H9 (cell line): ENCODE measurements around the gene SORCS2. TPM values are rescaled to one million over a fixed set of nuclear protein-coding genes. Genes with fewer than 3 reads are reported as not detected.

ENCODE experiments used
- DNase-seq: peaks from one replicate; pipeline ENCODE4 v3.0.0-alpha.2; 2017
- H2AFZ ChIP-seq: one replicate; pipeline ENCODE4 v1.6.1; 2013; ENCODE audit warnings: mild to moderate bottlenecking, low read length, control low read depth, moderate library complexity
- H2AK5ac ChIP-seq: 2 replicates; pipeline ENCODE4 v1.6.1; 2013; ENCODE audit warnings: low read length, control low read depth, mixed read lengths; ENCODE audit not compliant: insufficient read length
- H2BK120ac ChIP-seq: one replicate; pipeline ENCODE4 v1.6.1; 2013; ENCODE audit warnings: low read depth, mild to moderate bottlenecking, low read length, control low read depth, inconsistent platforms; ENCODE audit not compliant: poor library complexity, severe bottlenecking
- H2BK12ac ChIP-seq: 2 replicates; pipeline ENCODE4 v1.6.1; 2013; ENCODE audit warnings: low read length, control low read depth, mixed read lengths, low read depth; ENCODE audit not compliant: insufficient read length
- H2BK15ac ChIP-seq: 2 replicates; pipeline ENCODE4 v1.6.1; 2013; ENCODE audit warnings: low read depth, low read length, control low read depth
- H2BK20ac ChIP-seq: one replicate; pipeline ENCODE4 v1.6.1; 2013; ENCODE audit warnings: low read depth, mild to moderate bottlenecking, low read length, control low read depth, inconsistent platforms; ENCODE audit not compliant: poor library complexity, severe bottlenecking
- H2BK5ac ChIP-seq: 2 replicates; pipeline ENCODE4 v1.6.1; 2013; ENCODE audit warnings: low read length, control low read depth, mixed read lengths; ENCODE audit not compliant: insufficient read length
- H3K14ac ChIP-seq: 2 replicates; pipeline ENCODE4 v1.6.1; 2013; ENCODE audit warnings: low read length, control low read depth; ENCODE audit not compliant: insufficient read depth
- H3K18ac ChIP-seq: 2 replicates; pipeline ENCODE4 v1.6.1; 2013; ENCODE audit warnings: low read depth, mild to moderate bottlenecking, mixed read lengths, low read length, control low read depth; ENCODE audit not compliant: insufficient read length
- H3K23ac ChIP-seq: 2 replicates; pipeline ENCODE4 v1.6.1; 2013; ENCODE audit warnings: low read length, control low read depth, mixed read lengths, low read depth; ENCODE audit not compliant: insufficient read length
- H3K23me2 ChIP-seq: 2 replicates; pipeline ENCODE4 v1.6.1; 2013; ENCODE audit warnings: low read depth, mild to moderate bottlenecking, mixed read lengths, low read length, control low read depth; ENCODE audit not compliant: insufficient read length, poor library complexity, severe bottlenecking
- H3K27ac ChIP-seq: 2 replicates; pipeline ENCODE4 v1.5.1; 2013; ENCODE audit warnings: low read length, control low read depth, mixed read lengths, low read depth; ENCODE audit not compliant: insufficient read length
- H3K27me3 ChIP-seq: 2 replicates; pipeline ENCODE4 v1.6.1; 2013; ENCODE audit warnings: low read length, control low read depth, inconsistent platforms; ENCODE audit not compliant: insufficient read depth
- H3K4ac ChIP-seq: 2 replicates; pipeline ENCODE4 v1.6.1; 2013; ENCODE audit warnings: low read depth, mild to moderate bottlenecking, control low read depth, inconsistent platforms, low read length, moderate library complexity
- H3K4me1 ChIP-seq: 2 replicates; pipeline ENCODE4 v1.6.1; 2013; ENCODE audit warnings: low read length, control low read depth, inconsistent platforms; ENCODE audit not compliant: insufficient read depth
- H3K4me2 ChIP-seq: 2 replicates; pipeline ENCODE4 v1.6.1; 2013; ENCODE audit warnings: low read length, control low read depth, mixed read lengths; ENCODE audit not compliant: insufficient read length, insufficient read depth
- H3K56ac ChIP-seq: 2 replicates; pipeline ENCODE4 v1.6.1; 2013; ENCODE audit warnings: low read depth, mild to moderate bottlenecking, mixed read lengths, low read length, control low read depth; ENCODE audit not compliant: insufficient read length
- H3K79me1 ChIP-seq: 2 replicates; pipeline ENCODE4 v1.6.1; 2013; ENCODE audit warnings: low read depth, mild to moderate bottlenecking, moderate library complexity, low read length, control low read depth, inconsistent platforms; ENCODE audit not compliant: insufficient read depth, poor library complexity, severe bottlenecking
- H3K79me2 ChIP-seq: 2 replicates; pipeline ENCODE4 v1.6.1; 2013; ENCODE audit warnings: low read length, control low read depth, inconsistent platforms; ENCODE audit not compliant: insufficient read depth
- H3K9ac ChIP-seq: 2 replicates; pipeline ENCODE4 v1.6.1; 2013; ENCODE audit warnings: low read length, control low read depth, mixed read lengths; ENCODE audit not compliant: insufficient read length; ENCODE audit errors: extremely low read depth
- H3K9me3 ChIP-seq: one replicate; pipeline ENCODE4 v1.6.1; 2013; ENCODE audit warnings: low read depth, low read length, inconsistent platforms; ENCODE audit not compliant: control insufficient read depth
- H3T11ph ChIP-seq: one replicate; pipeline ENCODE4 v1.6.1; 2013; ENCODE audit warnings: mild to moderate bottlenecking, low read length, control low read depth, inconsistent platforms
- H4K20me1 ChIP-seq: one replicate; pipeline ENCODE4 v1.6.1; 2013; ENCODE audit not compliant: control insufficient read depth, insufficient read length, insufficient read depth
- H4K5ac ChIP-seq: 2 replicates; pipeline ENCODE4 v1.6.1; 2013; ENCODE audit warnings: low read depth, mild to moderate bottlenecking, mixed read lengths, low read length, control low read depth; ENCODE audit not compliant: insufficient read length
- H4K8ac ChIP-seq: replicated peaks from 2 replicates; pipeline ENCODE4 v1.6.1; 2013; ENCODE audit warnings: low read length, control low read depth, mixed read lengths, low read depth; ENCODE audit not compliant: insufficient read length
- H4K91ac ChIP-seq: 2 replicates; pipeline ENCODE4 v1.6.1; 2013; ENCODE audit warnings: low read depth, mild to moderate bottlenecking, moderate library complexity, mixed read lengths, low read length, control low read depth; ENCODE audit not compliant: insufficient read length
- H3K27ac Mint-ChIP-seq, 3 experiments: 2 replicates in 2 of 3; 3 replicates in 1 of 3; pipeline ENCODE4 v1.8.0; 2020 to 2021; ENCODE audit warnings: mixed read lengths in 3 of 3, mild to moderate bottlenecking in 1 of 3, moderate library complexity in 1 of 3
- H3K27me3 Mint-ChIP-seq: 2 replicates; pipeline ENCODE4 v1.8.0; 2021; ENCODE audit warnings: low read depth, mild to moderate bottlenecking, moderate library complexity, mixed read lengths
- H3K36me3 Mint-ChIP-seq, 3 experiments: 2 replicates in 2 of 3; 3 replicates in 1 of 3; pipeline ENCODE4 v1.8.0; 2020 to 2021; ENCODE audit warnings: low read depth in 3 of 3, mixed read lengths in 3 of 3; ENCODE audit not compliant: insufficient read depth in 1 of 3
- H3K4me1 Mint-ChIP-seq, 2 experiments: 2 replicates each; pipeline ENCODE4 v1.8.0; 2020; ENCODE audit warnings: mixed read lengths in 2 of 2
- H3K4me3 Mint-ChIP-seq, 2 experiments: 2 replicates in 1 of 2; 3 replicates in 1 of 2; pipeline ENCODE4 v1.8.0; 2020 to 2021; ENCODE audit warnings: mild to moderate bottlenecking in 2 of 2, mixed read lengths in 2 of 2, moderate library complexity in 1 of 2
- H3K9me3 Mint-ChIP-seq, 2 experiments: 2 replicates in 1 of 2; 3 replicates in 1 of 2; pipeline ENCODE4 v1.8.0; 2020; ENCODE audit warnings: mild to moderate bottlenecking in 2 of 2, mixed read lengths in 2 of 2, moderate library complexity in 1 of 2
- CTCF ChIP-seq: fragments of 200-600 bp; sonication (generic); conservative IDR thresholded peaks from 3 replicates; pipeline ENCODE4 v1.8.0; 2021; ENCODE audit warnings: antibody characterized with exemption, mild to moderate bottlenecking
- WGBS: extraction: QIAGEN DNeasy Blood & Tissue Kit; methylation state at CpG from one replicate; pipeline ENCODE4 v1.1.7; 2013; ENCODE audit warnings: missing lambda C conversion rate, low lambda C conversion rate, mixed read lengths; ENCODE audit not compliant: insufficient read length; ENCODE audit errors: extremely low coverage; 5-methylcytosine and 5-hydroxymethylcytosine counted together
- total RNA-seq: library from RNA; stranded (reverse); gene quantifications from 2 replicates; pipeline ENCODE4 v1.2.1, GENCODE V29; 2021

Gene SORCS2
- total RNA-seq, 1 experiment from 2014 or later, result 0.57 TPM

DNA sequence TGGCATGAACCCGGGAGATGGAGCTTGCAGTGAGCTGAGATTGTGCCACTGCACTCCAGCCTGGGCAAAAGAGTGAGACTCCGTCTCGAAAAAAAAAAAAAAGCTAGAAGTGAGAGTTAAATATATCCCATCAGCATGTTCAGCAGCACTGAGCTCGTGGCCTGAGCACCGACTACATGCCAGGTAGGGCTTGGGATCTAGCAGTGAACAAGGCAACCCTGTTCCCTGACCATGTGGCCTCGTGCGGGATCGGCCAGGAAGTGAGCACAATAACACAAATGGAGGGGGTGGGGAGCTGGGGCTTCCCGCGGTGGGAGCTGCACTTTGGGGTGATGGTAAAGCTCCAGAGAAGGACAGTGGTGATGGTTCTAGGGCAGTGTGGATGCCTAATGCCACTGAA lies 436.1 kb downstream of the SORCS2 start:
- Histone ChIP-seq H3K4me2 (no peak overlapping the region), H3K79me2 (no peaks in the 10 kb centered on the region), H4K8ac (no peak overlapping the region), H3K79me1 (no peaks in the 10 kb centered on the region), H3K4me1 (no peaks in the 10 kb centered on the region; the same call in 1 of the 2 replicates), H3K4ac (no peak overlapping the region), H2AFZ (no peak overlapping the region), H2BK5ac (no peak overlapping the region), H3K18ac (no peak overlapping the region), H4K91ac (no peak overlapping the region), H2BK20ac (no peak overlapping the region), H3K56ac (no peak overlapping the region), H4K20me1 (no peaks in the 10 kb centered on the region), H2BK12ac (no peak overlapping the region), H2BK15ac (no peak overlapping the region), H2AK5ac (no peak overlapping the region), H3K27ac (no peak overlapping the region), H3K9me3 (peaks cover 7% of the 10 kb centered on the region), H3K14ac (no peak overlapping the region), H3T11ph (no peak overlapping the region), H2BK120ac (no peak overlapping the region), H3K23me2 (no peaks in the 10 kb centered on the region), H3K23ac (no peak overlapping the region), H4K5ac (no peak overlapping the region), H3K27me3 (no peaks in the 10 kb centered on the region), H3K9ac (no peak overlapping the region)
- Mint-ChIP-seq H3K27me3 (peaks cover 7% of the 10 kb centered on the region), H3K27ac (no peak overlapping the region), H3K4me1 (peaks cover 13 to 16% of the 10 kb centered on the region in 2 experiments), H3K4me3 (no peak overlapping the region), H3K9me3 (peaks cover 4 to 17% of the 10 kb centered on the region in 2 experiments; a peak in 4 of 5 replicates), H3K36me3 (peaks cover 4 to 7% (median 5%) of the 10 kb centered on the region in 3 experiments; a peak in 4 of 7 replicates)
- no peak for DNase-seq
- no peak for TF ChIP-seq CTCF
- WGBS, result no CpG with 5 or more reads among the region's 10 CpGs
